Ishikawa (cell line): Measurements from ENCODE around the gene RIPOR2.

ENCODE experiments used
- CEBPB ChIP-seq: IDR thresholded peaks from 2 replicates; pipeline ENCODE4 v1.6.1; 2012
- CREB1 ChIP-seq: IDR thresholded peaks from 2 replicates; pipeline ENCODE4 v1.6.1; 2012; ENCODE audit warnings: low read depth
- EGR1 ChIP-seq: IDR thresholded peaks from 2 replicates; pipeline ENCODE4 v1.6.1; 2012
- EP300 ChIP-seq: IDR thresholded peaks from 2 replicates; pipeline ENCODE4 v1.6.1; 2012; ENCODE audit warnings: borderline replicate concordance
- FOXM1 ChIP-seq: IDR thresholded peaks from 2 replicates; pipeline ENCODE4 v1.6.1; 2012; ENCODE audit warnings: low read depth, borderline replicate concordance
- MAX ChIP-seq: IDR thresholded peaks from 2 replicates; pipeline ENCODE4 v1.6.1; 2012
- NFIC ChIP-seq: IDR thresholded peaks from 2 replicates; pipeline ENCODE4 v1.6.1; 2012
- RAD21 ChIP-seq: IDR thresholded peaks from 2 replicates; pipeline ENCODE4 v1.6.1; 2012; ENCODE audit warnings: low read depth
- REST ChIP-seq: IDR thresholded peaks from 2 replicates; pipeline ENCODE4 v1.6.1; 2012; ENCODE audit warnings: low read depth, mild to moderate bottlenecking
- TAF1 ChIP-seq: IDR thresholded peaks from 2 replicates; pipeline ENCODE4 v1.6.1; 2012; ENCODE audit warnings: low read depth, mild to moderate bottlenecking
- TCF12 ChIP-seq: IDR thresholded peaks from 2 replicates; pipeline ENCODE4 v1.6.1; 2012; ENCODE audit warnings: low read depth
- TEAD4 ChIP-seq: IDR thresholded peaks from 2 replicates; pipeline ENCODE4 v1.6.1; 2012
- USF1 ChIP-seq: IDR thresholded peaks from 2 replicates; pipeline ENCODE4 v1.6.1; 2012
- YY1 ChIP-seq: IDR thresholded peaks from 2 replicates; pipeline ENCODE4 v1.6.1; 2012; ENCODE audit warnings: low read depth
- ZBTB7A ChIP-seq: IDR thresholded peaks from 2 replicates; pipeline ENCODE4 v1.6.1; 2012; ENCODE audit warnings: low read depth

Gene RIPOR2

GRCh38 chr6:24823185-24823584, 112.6 kb downstream of the RIPOR2 start:
- TF ChIP-seq FOXM1: no peak
- no peak for TF ChIP-seq TAF1
- no peak for TF ChIP-seq YY1

- TF ChIP-seq EGR1 (no peak), USF1 (no peak), TAF1 (no peak), CEBPB (no peak), EP300 (no peak), TEAD4 (no peak), TCF12 (no peak), ZBTB7A (no peak), RAD21 (no peak), REST (no peak), NFIC (no peak), YY1 (no peak), FOXM1 (no peak)
These were observed 113.1 kb downstream of the RIPOR2 start for GRCh38 chr6:24822696-24823095.

GRCh38 chr6:24821860-24822444, 113.8 kb downstream of the RIPOR2 start:
- no peak for TF ChIP-seq CEBPB
- no peak for TF ChIP-seq FOXM1
- no peak for TF ChIP-seq ZBTB7A
- TF ChIP-seq NFIC: no peak
- TF ChIP-seq REST: no peak
- no peak for TF ChIP-seq RAD21
- TF ChIP-seq CREB1: no peak
- TF ChIP-seq YY1: no peak
- no peak for TF ChIP-seq EGR1
- TF ChIP-seq USF1: no peak

- TF ChIP-seq REST (no peak), RAD21 (no peak), TCF12 (no peak), EP300 (no peak), EGR1 (no peak), TEAD4 (no peak), USF1 (no peak), CREB1 (no peak), NFIC (no peak), CEBPB (no peak), YY1 (no peak)
These were observed 117.4 kb downstream of the RIPOR2 start for GRCh38 chr6:24818346-24818745.

- TF ChIP-seq REST (no peak), MAX (no peak), YY1 (no peak), USF1 (no peak), ZBTB7A (no peak), CEBPB (no peak), TEAD4 (no peak), CREB1 (no peak), EP300 (no peak), TAF1 (no peak), TCF12 (no peak), RAD21 (no peak), FOXM1 (no peak), NFIC (no peak), EGR1 (no peak)
These were observed 126.0 kb downstream of the RIPOR2 start for GRCh38 chr6:24809728-24810127.
